ENCODE data around the gene GATA6.
"Not testable (repeated sequence)": the region's sequence is repeated elsewhere in the genome, so short reads cannot be mapped to it uniquely, and the experiment has no call there.

GATA6 gene

DNA sequence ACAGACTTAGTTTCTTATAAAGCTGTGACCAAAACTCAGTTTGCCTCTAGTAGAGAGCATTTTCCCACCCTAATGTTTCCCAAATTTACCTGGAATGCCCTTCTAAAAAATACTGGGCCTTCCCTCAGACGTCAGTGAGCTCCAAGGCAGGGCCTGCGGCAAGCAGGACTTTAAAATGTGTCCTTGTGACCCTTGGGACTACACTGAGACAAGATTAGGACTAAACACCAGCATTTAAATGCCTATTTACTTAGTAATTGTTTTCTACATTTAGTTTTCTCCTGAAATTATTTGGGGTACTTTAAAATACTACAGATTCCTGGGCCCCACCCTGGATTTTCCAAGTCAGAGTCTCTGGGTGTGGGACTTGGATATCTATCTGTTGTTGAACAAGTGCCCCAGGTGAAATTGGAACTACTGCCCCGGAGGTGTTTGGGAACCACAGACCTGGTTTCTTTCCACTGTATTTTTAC, 14.3 kb downstream of the GATA6 start:
- DNase-seq = no peak

DNA sequence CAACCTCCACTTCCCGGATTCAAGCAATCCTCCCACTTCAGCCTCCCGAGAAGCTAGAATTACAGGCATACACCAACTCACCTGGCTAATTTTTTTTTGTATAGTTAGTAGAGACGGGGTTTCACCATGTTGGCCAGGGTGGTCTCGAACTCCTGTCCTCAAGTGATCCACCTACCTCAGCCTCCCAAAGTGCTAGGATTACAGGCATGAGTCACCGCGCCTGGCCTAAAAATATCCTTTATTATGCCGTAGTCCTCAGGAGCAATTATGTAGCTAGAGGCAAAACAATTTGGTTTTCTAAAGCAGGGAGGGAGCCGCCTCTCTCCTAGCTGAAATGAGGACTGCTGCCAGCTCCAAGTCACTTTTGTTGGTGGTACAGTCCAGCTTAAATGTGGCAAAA, 15.2 kb downstream of the GATA6 start:
- not testable (repeated sequence) for DNase-seq

DNA sequence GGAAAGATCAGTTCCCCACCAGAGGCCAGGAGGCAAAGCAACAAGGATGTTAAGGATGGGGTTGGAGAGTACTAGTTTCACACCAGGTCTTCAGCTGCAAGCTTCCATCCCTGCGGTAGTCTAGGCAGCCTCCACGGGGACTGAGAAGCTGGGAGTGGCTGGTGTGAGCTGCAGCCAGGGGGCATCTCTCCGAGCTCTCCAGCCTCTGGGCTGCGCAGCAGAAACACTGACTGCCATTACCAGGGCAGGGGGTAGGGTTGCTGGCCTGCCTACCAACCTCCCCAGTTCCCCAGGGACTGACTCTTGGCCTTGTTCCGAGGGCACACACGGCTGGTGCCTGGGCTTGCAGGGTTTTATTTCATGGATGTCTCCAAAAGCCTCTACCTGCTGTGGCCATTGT, 15.9 kb downstream of the GATA6 start:
- DNase-seq = no peak

DNA sequence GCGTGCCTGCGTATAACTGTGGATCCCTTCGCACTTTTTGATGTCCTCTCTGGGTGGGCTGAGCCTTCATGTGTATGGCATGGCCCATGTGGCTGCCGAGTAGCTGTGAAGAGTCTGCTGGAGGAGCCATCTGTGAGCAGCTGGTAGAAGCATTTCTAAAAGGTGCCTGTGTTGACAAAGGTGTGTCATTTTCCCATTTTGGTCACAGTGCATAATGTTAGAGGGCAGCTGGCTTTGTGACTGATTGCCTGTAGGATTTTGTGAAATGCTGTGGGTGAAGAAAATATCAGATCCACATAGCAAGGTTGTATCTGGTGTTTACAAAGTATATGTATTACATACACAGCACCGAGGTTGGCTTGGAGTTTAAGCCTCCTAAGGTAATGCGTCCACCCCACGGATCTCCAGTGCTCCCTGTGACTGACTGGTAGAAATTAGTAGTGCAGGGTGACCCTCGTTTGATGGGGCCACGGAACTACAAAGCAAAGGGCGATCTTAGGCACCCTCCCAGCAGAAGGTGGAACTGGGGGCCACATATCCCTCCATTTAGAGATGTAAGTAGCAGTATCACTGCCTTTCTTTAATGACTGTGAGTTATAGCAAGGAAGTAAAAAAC, 16.5 kb downstream of the GATA6 start:
- no peak for DNase-seq

DNA sequence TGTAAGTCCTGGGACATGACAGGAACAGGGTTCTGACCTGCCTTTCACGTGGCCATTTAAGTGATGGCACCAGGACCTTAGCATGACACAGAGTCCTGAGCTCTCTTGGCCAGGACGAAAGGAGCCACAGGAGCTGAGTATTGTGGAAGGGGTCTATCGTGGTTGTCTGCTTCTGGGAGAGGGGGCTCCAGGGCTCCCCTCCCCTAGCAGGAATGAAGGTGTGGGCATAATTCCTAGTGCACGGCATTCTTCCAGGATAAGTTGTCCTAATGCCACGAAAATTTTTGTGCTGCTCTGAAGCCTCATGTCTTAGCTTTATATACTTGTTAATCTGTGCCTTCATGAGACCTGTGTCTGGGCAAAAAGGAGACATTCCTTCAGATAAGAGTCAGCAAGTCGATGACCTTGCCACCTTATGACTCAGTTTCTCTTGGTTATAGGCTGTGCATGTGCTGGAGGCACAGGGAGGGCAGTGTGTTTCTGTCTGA, 17.1 kb downstream of the GATA6 start:
- DNase-seq = no peak

DNA sequence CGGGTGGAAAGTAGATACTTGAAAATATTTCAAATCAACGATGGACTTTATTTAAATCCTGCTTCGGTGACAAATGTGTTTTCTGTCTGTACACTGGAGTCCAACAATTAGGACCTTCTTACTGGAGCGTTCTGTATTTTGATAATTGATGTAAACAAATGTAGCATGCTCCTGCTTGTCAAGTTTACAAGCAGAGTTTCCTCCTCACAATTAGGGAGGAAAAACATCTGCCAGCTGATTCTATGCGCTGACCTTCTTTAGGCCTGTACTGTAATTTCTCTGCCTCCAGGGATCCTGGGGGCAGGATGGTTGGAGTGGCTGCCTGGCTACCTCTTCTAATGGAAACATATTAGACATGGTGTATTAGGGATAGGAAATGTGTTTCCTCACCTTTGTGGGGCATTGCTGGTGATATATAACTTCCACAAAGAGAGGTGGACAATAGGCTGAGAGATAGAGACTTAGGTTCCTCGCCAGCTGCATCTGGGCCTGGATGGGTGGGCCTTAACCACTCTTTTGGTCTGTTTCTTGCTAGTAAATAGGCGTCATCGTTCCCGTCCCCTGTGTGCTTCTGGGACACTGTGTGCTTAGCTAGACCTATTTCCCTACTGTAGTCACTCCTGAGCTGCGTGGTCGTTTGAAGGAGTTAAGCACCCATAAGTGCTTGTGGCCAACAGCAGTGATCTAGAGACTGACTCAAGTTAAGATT, 19.3 kb downstream of the GATA6 start:
- DNase-seq = no peak

DNA sequence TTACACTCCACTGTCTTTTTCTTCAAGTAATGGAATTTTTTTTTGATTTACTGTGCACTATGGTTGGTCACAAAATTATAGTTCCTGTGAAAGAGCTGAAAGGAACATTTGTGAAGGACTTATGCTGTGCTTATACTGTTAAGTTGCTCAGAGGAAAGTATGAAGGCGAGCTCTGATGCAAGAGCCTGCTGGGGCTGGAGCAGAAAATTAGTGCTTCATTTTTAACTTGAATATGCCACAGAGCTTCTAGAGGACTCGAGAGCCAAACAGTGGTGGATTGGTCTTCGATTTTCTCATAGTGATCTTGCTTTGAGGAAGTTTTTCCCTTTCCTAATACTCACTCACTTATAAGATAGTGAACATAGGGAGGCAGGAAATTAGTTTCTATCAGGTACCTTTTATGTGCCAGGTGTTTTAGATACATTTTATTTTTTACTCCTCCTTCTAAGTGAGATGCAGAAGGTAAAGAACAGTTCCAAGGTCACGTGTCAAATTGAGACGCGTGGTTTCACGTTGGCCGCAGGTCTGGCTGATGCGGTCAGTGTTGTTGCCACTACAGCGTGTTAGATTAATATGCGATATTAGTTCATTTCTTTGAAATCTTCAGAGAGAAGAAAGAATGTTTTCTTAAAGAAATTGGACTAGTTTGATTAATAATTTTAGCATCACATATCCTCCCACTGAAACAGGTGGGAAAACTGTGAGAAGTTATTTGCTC, 20.2 kb downstream of the GATA6 start:
- DNase-seq = no peak

DNA sequence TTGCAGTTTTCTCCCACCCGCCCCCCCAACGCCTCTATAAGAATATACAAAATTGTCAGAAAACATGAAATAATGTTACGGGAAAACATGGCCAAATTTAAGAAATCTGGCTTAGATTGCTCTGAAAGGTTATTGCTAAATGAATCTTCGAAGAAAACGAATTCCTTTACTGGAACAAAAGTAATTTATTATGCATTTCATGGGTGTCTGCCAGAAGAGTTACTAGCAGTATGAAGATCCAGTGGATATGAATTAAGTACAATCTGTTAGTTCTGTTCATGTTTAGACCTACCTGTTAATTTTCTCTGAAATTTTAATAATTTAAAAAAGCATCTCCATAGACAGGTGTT, 21.9 kb downstream of the GATA6 start:
- DNase-seq = no peak

DNA sequence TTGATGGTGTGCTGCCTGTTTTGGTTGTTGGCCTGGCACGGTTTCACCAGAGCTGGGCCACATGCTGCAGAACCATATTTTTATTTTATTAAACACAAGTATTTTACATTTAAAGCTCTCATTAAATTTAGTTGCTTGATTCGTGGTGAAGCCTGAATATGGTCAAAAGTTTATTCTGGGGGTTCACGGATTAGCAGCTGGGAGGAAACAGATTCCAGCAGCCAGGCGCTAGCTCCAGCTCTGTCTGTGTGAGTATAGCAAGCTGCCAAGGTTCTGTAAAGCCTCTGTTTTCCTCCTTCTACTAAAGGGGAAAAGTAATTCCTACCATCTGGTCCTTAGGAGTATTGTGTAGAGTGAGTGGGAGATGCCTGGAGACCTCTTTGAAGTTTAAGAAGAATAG, 22.5 kb downstream of the GATA6 start:
- no peak for DNase-seq

DNA sequence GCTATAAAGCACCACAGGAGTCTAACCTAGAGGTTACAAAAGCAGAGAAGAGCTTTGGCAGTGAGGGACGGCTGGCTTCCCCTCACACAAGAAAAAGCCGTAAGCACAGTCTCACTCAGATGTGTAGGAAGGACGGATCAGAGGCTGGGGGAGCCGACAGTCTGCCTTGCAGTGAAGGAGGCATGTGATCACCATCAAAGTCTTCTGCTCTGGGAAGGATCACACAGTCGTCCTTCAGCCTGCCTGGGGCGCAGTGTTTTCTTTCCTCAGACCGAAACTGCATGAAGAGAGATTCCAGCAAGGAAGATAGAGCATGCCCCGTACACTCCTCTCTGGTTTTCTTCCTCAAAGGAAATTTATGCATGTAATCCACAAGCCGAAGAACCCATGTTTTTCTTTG, 24.1 kb downstream of the GATA6 start:
- no peak for DNase-seq

DNA sequence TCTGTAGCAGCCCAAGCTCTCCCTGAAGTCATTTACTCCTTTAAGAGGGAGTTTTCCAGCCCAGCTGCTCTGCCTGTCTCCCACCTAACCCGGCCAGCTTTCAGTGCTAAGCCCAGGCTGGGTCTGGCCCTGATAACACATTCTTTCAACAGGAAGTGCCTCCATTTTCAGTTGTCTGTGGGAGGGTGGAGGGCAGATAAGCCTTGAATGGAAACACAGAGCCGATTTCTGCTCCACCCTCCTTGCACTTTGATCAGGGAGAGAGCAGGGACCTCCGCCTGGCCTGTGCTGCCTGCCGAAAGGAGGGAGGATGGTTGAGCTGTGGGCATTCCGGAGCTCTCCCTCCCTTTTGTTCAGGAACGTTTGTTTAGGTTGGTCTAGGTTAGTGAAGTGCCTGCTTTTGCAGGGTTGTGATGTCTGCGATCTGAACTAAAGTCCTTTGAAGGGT, 24.8 kb downstream of the GATA6 start:
- DNase-seq = no peak

DNA sequence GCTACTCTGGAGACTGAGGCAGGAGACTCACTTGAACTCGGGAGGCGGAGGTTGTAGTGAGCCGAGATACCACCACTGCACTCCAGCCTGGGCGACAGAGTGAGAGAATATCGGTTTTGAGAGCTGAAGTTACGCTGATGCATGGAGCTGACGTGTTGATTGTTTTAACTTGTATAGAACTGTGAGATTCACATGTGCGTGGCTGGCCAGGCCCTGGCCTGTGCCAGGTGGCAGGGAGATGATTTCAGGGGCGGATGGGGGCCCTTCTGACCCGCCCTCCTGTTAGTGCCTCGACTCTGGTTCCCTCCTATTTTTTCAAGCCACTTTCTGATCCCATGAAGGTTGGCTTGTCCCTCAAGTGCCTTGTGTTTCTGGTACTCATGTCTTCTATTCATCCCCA, 25.7 kb downstream of the GATA6 start:
- DNase-seq = no peak

DNA sequence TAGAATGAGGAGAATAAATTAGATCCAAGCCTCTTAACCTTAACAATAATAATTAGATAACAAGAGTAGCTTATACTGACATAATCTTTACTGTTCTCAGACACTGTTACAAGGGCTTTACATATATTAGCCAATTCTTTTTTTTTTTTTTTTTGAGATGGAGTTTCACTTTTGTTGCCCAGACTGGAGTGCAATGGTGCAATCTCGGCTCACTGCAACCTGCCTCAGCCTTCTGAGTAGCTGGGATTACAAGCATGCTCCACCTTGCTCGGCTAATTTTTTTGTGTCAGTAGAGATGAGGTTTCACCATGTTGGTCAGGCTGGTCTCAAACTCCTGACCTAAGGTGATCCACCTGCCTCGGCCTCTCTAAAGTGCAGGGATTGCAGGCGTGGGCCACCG, 27.6 kb downstream of the GATA6 start:
- not testable (repeated sequence) for DNase-seq

DNA sequence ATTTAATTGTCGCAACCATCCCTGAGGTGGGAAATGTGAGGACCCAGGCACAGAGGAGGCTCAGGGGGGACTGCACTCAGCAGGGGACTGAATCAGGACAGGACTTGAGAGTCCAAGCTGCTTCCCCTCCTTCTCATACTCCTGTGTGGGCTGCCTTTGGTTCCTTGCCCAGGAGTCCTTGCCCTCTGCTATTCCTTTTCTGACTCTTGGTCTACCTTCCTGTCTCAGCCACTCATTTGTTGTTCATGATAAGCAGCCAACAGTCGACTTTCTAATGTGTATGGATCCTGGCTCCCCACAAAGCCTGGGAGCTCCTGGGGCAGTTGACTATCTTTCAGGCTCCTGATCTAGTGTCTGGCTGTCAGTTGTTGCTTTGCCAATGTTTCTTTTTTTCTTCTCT, 28.3 kb downstream of the GATA6 start:
- DNase-seq = no peak

DNA sequence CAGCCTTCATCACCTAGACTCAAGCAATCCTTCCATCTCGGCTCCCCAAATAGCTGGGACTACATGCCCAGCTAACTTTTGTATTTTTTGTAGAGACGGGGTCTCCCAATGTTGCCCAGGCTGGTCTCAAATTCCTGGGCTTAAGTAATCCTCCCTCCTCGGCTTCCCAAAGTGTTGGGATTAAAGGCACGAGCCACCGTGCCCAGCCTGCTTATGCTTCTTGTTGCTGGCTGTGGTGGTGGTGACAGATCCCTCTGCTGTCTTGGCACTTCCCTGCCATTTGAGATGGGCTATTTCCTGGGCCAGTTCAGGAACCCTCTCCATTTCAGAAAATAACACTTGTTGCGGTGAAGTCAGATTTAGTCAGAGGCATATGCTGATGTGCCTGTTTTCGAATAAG, 28.8 kb downstream of the GATA6 start:
- no peak for DNase-seq

DNA sequence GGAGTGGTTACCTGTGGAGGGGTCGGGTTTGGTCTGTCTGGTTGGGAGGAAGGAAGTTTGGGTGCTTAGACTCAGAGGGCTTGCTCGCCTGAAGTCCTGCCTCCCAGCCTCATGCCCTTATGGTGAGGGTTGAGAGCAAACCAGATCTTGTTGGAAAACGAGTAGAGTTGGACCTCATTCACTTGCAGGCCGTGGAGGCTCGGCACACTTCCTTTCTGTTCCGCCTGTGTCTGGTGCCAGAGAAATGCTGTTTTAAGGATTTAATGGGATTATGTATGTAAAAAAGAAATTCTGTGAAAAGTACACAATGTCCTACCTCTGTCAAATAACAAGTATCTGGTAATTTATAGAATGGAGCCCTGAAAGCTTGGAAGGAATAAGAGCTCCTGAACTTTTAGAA, 29.6 kb downstream of the GATA6 start:
- no peak for DNase-seq

DNA sequence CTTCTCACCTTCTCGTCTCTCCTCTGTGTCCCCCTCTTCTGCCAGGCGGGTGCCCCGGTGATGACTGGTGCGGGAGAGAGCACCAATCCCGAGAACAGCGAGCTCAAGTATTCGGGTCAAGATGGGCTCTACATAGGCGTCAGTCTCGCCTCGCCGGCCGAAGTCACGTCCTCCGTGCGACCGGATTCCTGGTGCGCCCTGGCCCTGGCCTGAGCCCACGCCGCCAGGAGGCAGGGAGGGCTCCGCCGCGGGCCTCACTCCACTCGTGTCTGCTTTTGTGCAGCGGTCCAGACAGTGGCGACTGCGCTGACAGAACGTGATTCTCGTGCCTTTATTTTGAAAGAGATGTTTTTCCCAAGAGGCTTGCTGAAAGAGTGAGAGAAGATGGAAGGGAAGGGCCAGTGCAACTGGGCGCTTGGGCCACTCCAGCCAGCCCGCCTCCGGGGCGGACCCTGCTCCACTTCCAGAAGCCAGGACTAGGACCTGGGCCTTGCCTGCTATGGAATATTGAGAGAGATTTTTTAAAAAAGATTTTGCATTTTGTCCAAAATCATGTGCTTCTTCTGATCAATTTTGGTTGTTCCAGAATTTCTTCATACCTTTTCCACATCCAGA, 31.3 kb downstream of the GATA6 start:
- DNase-seq = no peak

DNA sequence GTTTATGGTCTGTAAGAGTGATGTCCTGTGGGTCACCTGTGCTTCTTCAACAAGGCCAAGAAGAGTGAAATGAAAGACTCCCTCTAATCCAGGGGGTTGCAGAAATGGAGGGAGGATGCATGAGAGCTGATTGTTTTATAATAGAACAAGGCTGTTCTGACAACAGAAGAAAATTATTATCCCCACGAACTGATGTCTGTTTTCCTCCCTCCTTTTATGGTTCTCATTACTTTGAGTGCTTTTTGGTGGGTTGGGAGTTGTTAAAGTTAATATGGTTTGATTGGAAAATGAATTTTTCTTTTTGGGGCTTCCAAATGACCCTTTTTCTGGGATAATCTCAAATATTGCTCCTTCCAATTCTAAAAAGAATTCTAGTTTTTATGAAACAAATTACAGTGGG, 33.6 kb downstream of the GATA6 start:
- DNase-seq = no peak

DNA sequence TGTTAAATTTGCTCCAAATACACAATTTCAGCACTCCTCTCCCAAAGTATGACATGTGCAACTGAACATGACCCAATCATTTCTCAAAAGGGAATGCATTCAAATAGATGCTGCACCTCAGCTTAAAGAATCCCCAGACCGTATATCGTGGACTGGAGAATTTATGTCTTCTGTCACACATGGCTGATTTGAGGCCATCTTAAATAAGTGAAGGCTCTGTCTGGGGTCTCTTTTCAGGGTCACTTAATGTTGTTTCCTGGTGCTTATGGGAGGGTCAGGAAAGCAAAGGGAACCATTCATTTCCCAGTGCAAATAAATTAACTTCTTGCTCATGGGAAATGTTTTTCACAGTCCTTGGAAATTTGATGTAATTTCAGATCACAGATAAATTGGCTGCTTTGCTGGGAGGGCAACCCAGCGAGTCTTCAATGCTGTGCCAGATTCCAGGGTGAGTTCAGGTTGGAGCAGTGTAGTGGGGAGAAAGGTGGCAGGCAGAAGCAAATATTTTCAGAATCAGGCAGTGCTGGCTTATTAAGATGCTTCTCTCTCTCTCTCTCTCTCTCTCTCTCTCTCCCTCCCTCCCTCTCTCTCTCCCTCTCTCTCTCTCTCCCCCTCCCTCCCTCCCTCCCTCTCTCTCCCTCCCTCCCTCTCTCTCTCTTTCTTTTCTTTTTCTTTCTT, 34.3 kb downstream of the GATA6 start:
- DNase-seq = no peak

DNA sequence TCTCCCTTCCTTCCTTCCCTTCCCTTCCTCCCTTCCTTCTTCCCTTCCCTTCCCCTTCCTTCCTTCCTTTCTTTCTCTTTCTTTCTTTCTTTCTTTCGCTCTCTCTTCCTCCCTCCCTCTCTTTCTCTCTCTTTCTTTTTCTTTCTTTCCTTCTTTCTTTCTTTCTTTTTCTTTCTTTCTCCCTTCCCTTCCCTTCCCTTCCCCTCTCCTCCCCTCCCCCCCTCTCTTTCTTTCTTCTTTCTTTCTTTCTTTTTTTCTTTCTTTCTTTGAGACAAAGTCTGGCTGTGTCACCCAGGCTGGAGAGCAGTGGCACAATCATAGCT, 34.8 kb downstream of the GATA6 start:
- DNase-seq = no peak

DNA sequence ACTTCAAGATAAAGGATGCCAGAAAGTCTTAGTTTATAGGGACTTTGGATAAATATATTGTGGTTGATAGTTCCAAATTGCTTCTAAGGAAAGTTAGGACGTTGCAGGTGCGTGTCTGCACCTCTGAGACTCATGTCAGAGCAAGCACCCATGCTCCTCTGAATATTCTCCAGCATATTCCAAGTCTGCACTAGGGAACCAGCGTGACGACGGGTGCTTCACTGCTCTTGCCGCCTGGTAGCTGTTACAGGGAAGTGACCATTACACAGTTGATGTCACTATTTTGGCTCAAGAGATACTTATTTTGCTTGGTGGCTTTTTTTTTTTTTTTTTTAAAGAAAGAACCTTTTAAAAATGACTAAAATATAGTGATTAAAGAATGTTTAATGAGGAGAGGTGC, 35.6 kb downstream of the GATA6 start:
- DNase-seq = no peak

DNA sequence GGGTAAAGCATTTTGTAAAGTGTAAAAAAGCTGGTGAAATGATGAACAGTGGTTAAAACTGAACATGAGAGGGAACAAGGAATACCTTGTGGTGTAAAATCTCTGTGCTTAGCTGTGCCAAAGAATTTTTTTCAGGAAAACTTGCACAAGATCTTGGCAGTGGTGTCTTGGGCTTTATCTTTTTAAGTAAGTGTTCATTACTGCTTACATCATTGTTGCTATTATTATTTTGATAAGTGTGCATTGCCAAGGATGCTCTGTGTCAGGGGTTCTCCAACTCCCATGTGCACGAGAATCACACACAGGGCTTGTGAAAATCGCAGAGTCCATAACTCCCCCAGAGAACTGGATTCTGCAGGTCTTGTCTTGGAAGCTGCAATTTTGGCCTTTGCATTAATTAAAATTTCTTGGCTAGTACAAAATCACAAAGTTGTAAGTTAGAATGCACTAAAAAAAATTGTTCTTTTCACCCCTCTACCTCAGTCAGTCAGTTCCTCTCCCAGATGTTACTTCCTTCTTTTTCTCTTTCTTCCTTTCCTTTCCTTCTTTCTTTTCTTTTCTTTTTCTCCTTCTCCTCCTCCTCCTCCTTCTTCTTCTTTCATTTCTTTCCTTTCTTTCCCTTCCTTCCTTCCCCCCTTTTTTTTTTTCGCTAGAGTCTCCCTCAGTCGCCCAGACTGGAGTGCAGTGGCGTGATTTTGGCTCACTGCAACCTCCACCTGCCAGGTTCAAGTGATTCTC, 37.8 kb downstream of the GATA6 start:
- no peak for DNase-seq

Data from inflammatory macrophage treated with lipopolysaccharide for 1 hour (primary cell).